GM12801 (cell line): ENCODE data around the gene DAB2IP.

Experiments used
- CTCF ChIP-seq: IDR thresholded peaks from one replicate; pipeline ENCODE4 v1.5.1; 2011; ENCODE audit warnings: control low read depth; ENCODE audit not compliant: insufficient read length; ENCODE audit errors: extremely low read depth

The DAB2IP gene

GRCh38 chr9:121749614-121750013 is 98.2 kb downstream of the DAB2IP start:
- TF ChIP-seq CTCF: no peak

GRCh38 chr9:121750259-121750714 is 98.9 kb downstream of the DAB2IP start:
- TF ChIP-seq CTCF: no peak

GRCh38 chr9:121750715-121751623 is 99.5 kb downstream of the DAB2IP start:
- no peak for TF ChIP-seq CTCF

- TF ChIP-seq CTCF: no peak
These were observed 100.4 kb downstream of the DAB2IP start for GRCh38 chr9:121751686-121752445.

- TF ChIP-seq CTCF: no peak
These were observed 101.5 kb downstream of the DAB2IP start for GRCh38 chr9:121752929-121753328.

- TF ChIP-seq CTCF: no peak
These were observed 102.6 kb downstream of the DAB2IP start for GRCh38 chr9:121753802-121754654.
